GM18873 (cell line): ENCODE measurements around the gene GPC6.

ENCODE experiments used
- ATAC-seq: cut with Tn5 transposase; IDR thresholded peaks from one replicate; pipeline ENCODE4 v1.9.1; 2021; ENCODE audit warnings: mild to moderate bottlenecking, moderate library complexity, moderate number of reproducible peaks; ENCODE audit not compliant: unreplicated experiment, low FRiP score

Gene GPC6

GRCh38 chr13:93762708-93763426, 536.3 kb downstream of the GPC6 start:
- no peak for ATAC-seq

DNA sequence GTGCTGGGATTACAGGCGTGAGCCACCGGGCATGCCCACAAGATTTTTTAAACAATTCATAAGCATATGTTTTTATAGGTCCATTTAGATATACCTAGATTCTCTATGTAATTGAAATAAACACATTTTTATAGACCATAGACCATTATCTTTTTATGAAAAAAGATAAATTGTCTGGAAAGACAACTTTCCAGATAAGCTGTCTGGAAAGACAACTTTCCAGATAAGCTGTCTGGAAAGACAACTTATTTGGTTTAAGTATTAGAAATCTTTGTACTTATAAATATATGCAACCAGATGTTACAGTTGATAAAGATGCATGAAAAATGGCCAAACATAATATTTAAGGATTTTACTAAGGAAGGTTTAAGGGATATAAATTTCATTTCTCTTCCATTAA, 538.5 kb downstream of the GPC6 start:
- no peak for ATAC-seq

- no peak for ATAC-seq
Measured at GRCh38 chr13:93765811-93766210, 539.2 kb downstream of the GPC6 start.

GRCh38 chr13:93766719-93767118, 540.1 kb downstream of the GPC6 start:
- ATAC-seq, result no peak

DNA sequence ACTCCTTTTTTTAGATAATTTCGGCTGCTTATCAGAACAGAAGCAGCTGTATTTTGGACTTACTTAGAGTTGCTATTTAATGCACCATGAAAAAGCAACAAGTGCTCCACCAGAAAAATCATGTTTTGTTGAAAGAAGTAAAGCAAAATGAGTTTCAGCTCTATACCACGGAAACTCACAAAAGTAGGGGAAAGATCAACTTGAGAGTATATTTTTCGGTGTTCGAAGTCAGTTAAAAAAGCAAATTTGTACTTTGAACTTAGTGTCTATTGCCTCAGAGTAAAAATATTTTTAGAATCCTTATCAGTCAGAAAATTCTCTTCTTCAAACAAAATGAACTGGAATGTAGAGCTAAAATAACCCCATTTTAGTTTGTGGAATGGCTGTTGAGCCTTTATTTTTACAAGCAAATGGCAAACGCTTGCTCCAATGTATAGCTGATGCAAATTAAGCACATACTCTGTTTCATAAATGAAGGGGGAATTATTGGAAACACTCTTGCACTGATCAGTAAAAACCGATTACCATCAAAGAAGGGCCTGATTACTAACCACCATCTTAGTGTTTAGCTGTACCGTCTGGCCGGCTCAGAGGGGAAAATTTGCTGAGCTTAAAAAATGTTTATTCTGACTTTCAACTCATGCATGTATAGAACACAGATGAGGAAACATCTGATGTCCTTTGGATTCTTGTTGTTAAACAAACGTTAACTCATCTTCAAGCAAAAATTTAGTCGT, 540.7 kb downstream of the GPC6 start:
- ATAC-seq, result no peak

DNA sequence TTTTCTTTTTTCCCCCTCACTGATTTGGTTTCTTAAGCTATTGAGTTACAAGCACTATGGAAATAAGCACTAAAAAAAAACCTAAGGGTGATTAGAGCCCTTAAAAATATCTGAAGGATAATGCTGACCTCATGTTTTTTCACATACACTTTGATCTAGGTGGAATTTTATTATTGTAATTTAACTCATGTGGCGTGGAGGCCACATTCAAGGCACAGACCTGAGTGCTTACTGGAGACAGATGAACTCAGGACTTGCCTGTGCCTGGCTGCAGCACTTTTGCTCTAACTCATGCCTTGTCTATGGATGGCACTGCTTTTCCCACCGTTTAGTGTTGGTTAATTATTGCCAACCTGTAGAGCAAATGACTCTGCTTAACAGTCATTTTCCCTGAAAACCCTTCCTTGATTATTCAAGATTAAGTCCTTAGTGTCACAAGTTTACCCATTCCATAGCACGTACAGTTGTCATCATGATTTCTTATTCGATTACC, 541.4 kb downstream of the GPC6 start:
- ATAC-seq, result no peak

DNA sequence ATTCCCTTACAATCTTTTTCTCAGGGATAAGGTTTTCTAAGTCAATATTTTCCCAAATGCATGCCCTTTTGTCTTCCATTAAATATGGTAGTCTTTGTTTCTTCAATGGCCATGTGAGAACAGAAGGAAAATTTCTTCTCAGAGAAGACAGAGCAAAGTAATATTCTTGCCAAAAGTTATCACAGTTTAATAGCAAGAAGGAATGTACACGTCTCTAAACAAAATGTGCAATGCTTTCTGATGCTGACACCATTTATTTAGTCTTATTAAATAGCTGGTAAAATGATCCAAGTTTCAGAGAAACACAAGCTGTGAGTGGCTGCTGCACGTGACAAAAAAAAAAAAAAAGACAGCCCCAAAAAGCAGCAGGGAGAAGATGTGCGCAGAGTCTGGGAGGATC, 542.5 kb downstream of the GPC6 start:
- ATAC-seq, result no peak

DNA sequence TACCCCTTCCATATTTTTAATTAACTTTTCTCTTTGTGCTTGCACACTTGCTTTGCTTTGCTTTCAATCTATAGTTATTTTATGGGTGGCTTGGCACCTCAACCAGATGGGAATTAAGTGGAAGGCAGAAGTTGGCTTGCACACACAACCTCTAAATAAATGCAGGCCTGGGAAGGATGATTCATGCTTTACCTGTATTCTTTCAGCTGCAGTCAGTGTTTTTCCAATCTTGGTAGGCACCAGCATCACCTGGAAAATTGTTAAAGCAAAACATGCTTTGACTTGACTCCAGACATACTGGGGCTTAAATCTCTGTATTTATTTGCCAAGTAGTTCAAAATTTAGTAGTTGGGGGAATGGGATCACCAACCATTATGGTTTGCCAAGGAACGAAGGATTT, 543.0 kb downstream of the GPC6 start:
- no peak for ATAC-seq

GRCh38 chr13:93771227-93771626, 544.6 kb downstream of the GPC6 start:
- ATAC-seq, result no peak

- ATAC-seq, result no peak
Measured at GRCh38 chr13:93771782-93772181, 545.2 kb downstream of the GPC6 start.

GRCh38 chr13:93774506-93774905, 547.9 kb downstream of the GPC6 start:
- ATAC-seq, result no peak

- no peak for ATAC-seq
Measured at GRCh38 chr13:93775027-93775426, 548.4 kb downstream of the GPC6 start.

DNA sequence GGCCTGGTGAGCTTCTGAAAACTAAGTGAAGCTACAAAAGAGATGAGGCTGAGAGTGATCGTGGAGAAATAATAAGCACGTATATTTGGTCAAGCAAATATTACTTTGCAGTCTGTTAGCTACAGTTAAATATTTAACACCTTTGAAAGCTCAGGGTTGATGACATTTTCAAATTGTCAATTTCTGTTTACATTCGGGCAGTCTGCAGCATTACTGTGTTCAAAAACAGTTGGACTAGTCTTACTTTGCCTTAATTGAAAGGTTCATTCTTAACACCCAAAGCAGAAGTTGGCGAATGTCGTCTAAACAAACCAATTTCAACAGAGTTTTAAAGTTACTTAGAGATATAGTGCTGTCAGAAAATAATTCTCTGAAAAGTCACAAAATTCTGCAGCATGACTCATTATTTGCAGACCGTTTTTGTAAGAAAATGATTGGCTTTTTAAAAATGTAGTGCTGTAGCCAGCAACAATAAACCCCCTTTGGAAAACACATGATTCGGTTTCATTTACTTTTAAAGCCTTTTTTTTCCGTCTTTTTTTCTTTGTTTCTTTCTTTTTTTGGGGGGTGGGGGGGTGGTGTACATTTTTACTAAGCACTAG, 549.0 kb downstream of the GPC6 start:
- no peak for ATAC-seq

GRCh38 chr13:93776936-93777335, 550.3 kb downstream of the GPC6 start:
- ATAC-seq, result no peak

DNA sequence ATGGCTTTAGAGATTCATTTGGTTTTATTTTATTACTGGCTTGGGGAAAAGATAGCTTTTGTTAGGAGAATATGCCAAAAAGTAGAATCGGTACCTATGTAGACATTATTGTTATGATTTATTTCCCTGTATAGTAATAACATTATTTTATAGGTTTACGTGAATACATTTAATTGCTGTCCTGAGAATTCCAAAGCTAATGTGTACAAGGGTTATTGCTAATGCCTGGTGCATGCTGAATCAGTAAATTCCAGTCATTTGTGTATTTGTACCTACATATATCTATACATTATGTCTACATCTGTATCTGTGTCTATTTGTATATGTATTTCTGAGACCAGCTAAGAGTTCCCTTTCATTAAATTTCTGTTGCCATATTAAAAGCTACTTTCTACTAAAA, 550.9 kb downstream of the GPC6 start:
- no peak for ATAC-seq

GRCh38 chr13:93778548-93778947, 551.9 kb downstream of the GPC6 start:
- no peak for ATAC-seq

DNA sequence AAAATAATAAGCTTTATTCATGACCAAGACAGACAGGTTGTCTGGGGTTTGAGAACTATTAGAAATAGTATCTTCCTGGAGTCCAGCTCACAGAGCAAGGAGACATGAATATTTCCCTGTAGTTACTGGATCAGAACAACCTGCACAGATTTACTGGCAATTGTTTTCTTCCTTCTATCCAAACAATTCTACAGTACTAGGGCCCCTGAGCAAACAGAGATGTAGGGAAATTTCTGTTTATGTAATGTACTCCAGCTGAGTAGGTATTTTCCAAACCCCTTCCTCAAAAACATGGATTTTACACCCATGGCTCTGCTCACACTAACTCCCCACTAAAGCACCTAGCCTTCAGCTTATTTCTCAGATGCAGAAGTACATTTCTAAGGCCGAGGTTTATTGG, 557.6 kb downstream of the GPC6 start:
- no peak for ATAC-seq

DNA sequence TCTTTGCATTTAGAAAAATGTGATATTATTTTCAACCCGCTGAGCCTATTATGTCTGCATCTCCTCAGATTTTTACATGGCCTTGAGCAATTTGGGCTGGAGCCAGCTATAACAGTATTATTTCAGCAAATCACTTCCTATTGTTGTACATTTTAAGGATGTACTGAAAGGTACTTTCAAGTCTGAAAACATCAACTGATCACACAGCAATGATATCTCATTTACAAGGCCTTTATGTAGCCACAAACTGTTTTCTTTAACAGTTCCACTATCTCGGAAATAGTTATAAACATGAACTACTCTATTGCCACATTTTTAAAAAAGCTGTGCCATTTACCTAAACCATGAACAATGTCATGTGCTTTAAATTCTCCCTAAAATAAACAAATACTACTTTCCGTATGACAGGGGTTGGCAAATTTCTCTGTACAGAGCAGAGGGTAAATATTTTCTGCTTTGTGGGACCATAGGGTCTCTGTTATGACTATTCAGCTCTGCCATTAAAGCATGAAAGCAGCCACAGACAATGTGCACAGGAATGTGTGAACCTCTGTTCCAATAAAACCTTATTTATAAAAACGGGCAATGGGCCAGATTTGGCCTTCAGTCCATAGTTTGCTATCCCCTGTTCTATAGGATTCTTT, 560.4 kb downstream of the GPC6 start:
- ATAC-seq, result no peak

GRCh38 chr13:93788456-93788855, 561.8 kb downstream of the GPC6 start:
- no peak for ATAC-seq

DNA sequence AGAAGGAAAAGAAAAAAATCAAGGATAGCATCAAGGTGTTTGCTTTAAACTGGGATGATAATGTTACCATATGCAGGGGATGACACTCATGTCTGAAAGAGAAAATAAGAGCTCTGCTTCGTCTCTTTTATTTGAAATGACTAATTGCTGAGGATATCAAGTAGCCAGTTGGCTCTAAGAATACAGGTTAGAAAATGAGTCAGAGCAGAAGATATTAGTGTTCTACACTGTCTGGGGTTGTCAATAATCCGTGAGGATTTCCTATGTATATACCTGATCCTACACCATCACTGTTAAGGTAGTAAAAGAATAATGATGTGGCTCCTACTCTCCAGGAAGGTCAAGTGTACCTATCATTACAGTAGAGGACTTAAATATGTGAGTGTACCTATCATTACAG, 562.5 kb downstream of the GPC6 start:
- ATAC-seq, result no peak
